HG02840 (cell line): ENCODE data around the gene P3H2.

Experiments
- ATAC-seq: cut with Tn5 transposase; IDR thresholded peaks from one replicate; pipeline ENCODE4 v1.9.1; 2021; ENCODE audit warnings: mild to moderate bottlenecking, moderate library complexity, moderate number of reproducible peaks; ENCODE audit not compliant: unreplicated experiment, low FRiP score

P3H2 gene

DNA sequence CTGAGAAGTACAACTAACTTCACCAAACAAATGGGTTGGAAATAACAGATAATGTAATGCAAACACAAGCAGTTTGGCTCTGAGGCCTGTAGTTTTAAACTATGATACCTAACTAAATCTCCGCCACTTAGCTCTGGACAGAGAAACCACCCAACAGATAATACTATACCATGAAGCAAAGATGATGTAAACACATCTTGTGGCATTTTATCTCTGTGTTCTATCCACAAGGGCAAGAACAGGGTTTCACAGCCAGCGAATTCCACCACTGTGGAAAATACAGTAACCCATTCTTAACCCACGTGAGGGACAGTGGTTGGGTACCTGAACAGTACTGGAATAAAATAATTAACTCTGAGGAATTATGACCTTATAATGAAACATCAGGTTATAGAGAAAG is 93.6 kb downstream of the P3H2 start:
- ATAC-seq = no peak

DNA sequence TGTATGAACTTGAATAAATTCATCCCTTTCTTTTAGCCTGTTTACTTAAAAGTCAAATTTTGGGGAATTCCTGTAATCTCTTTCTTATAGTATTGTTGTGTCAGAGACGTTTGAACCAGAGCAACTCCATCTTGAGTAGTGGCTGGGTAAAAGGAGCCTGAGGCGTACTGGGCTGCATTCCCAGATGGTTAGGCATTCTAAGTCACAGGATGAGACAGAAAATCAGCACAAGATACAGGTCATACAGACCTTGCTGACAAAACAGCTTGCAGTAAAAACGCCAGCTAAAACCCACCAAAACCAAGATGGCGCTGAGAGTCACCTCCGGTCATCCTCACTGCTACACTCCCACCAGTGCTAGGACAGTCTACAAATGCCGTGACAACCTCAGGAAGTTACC is 94.5 kb downstream of the P3H2 start:
- no peak for ATAC-seq

DNA sequence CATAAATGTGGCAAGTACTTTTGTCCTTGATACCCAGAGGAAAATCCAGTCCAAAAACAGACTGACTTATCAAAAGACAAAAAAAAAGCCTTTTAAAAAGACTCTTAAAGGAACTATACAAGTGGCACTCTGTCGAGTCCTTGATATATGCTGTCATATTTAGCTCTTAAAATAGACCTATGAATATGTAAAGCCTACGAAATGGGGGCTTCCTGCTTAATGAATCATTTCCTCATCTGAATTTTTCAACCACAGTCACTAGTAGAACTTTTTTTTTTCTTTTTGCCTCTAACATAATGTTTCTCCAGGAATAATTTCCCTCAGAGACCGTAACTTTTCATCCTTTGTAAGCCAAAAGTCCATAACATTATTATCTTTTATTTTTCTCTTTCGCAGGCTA is 95.8 kb downstream of the P3H2 start:
- no peak for ATAC-seq

DNA sequence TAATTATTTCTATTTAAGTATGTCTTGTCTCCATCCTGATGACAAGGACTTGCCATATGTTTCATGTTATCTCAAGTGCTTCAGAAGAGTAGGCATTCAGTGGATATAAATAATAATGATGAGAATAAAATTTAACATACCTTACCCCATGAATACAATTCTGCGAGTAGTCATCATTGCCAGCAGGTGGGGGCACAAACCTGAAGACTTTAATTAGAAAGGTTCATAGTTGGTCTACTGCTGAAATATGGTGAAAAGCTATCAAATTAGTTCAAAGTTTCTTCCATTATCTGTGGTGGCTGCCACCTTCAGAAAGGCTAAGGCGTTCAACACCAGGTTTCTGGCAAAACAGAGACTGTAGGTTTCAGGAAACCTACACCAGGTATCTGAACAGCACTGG is 100.9 kb downstream of the P3H2 start:
- no peak for ATAC-seq

DNA sequence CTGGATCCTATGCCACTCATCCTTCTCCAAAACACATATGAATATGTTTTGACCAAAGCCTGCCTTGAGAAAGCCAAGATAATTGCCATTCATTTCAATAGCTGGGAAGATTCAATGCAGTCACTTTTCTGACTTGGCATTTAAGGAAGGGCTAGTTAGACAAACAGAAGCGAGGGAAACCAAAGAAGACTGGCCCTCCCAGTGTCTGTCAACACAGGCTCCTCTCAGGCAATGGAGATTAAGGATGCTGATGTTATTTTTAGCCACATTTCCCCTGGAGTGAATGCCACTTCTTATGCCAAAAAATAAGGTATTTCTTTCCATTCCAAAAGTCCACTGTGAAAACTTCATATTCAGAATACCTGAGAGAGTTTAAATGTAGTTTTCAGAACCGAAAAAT is 101.7 kb downstream of the P3H2 start:
- ATAC-seq = no peak

DNA sequence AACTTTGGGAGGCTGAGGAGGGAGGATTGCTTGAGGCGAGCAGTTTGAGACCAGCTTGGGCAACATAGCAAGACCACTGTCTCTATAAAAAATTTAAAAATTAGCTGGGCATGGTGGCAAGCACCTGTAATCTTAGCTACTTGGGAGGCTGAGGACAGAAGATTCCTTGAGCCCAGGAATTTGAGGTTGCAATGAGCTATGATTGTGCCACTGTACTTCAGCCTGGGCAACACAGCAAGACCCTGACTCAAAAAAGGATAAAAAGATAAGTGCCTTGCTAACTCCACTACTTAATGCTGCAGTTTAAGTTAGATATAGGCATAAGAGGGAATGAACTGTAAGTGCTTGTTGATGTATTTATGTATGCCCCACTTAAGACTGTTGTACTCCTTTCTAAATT is 102.2 kb downstream of the P3H2 start:
- no peak for ATAC-seq

DNA sequence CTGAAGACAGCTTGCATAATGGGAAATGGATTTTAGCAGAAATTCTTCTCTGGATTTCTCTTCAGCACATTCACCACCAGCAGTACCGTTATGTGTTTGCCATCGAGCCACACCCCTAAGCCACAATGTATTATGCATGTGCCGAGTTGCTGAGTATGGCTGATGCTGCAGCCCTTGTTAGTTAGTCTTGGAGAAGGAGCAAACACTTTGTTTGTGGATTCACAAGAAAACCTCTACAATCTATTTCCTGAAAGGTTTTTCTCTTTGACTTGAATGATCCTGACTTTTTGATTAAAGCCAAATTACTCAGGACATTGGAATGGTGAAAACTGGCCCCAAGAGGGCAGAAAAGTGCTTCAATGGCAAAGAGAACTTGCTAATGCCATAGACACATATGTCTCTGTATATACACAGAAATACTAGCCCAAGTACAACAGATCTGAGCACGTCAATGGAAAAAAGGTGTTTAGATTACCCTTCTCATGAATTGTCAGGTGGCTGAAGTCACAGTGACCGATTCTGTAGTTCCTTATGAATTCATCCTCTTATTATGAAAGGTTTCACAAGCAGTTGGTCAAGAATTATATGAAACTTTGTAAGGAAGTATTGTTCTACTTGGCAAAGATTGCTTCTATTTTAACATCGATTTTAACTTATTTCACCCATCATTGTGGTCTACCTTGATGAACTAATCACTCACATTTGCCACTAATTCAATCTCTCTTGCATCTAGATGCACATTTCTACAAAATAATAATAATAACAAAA is 103.0 kb downstream of the P3H2 start:
- ATAC-seq = no peak

DNA sequence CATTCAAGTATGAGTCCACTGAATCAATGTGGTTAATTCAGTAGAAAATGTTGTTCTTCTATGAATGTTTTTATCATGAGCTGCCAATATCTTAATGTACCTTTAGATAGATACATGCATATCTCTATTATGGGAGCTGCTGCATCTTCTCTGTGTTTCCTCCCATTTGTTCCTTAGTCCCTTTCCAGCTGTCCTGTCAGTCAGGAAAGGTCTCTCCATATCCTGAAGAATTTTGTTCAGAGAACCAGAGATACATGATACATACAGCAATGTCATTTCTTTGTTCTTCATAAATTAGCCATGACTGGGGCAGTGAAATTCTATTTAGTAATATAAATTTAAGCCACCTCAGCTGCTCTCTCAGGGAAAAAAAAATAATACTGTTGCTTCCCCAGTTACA is 103.7 kb downstream of the P3H2 start:
- no peak for ATAC-seq

DNA sequence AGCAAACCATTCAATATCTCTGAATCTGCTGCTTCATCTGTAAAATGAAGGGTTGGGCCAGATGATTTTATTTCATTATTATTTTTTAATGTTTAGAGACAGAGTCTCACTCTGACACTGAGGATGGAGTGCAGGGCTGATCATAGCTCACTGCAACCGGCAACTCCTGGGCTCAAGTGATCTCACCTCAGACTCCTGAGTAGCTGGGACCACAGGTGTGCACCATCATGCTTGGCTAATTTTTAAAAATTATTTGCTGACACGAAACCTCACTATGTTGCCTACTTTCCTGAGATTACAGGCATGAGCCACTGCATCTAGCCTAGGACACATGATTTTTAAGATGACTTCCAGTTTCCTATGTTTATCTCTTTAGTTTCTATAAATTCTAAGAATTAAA is 105.8 kb downstream of the P3H2 start:
- no peak for ATAC-seq

DNA sequence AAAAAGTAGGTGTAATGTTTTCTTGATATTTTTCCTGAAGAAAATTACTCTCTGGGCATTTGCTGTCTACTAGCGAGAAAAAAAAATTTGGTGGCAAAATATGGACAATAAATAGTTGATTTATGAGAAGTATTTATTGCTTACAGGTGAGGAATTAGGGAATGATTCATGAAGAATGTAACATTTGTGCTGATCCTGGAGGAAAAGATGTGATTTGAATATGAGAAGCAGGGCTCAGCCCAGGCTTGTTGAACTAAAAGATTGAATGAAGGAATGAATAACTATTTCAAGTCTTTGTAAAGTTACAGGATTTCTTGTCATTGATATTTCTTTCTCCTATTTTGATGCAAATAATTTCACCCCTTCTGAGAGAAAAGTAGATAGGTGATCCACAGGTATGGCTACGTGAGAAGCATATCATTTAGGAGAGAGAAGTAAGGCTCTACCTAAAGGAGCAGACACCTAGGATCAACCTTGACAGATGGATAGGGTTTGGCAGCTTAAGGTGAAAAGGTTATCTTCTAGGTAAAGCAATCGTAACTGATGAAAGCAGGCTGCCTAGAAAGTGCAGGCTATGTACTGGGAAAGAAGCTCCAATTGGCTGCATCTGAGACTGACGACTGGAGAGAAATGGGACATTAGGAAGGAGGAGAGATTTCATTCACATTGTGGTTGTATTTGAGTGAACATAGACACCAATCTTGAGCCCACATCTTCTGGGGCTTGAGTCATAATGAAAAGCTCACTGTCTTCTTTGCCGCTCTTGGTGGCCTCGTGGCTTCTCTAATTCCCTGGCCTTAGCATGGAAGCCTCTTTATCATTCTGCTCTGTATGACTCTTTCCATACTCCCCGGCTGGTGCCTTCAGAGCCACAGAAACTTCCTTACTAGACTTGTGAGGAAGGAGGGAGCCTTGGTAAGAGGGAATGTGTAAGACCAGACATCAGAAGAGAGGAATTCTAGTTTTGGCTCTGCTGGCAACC is 106.5 kb downstream of the P3H2 start:
- ATAC-seq = no peak

DNA sequence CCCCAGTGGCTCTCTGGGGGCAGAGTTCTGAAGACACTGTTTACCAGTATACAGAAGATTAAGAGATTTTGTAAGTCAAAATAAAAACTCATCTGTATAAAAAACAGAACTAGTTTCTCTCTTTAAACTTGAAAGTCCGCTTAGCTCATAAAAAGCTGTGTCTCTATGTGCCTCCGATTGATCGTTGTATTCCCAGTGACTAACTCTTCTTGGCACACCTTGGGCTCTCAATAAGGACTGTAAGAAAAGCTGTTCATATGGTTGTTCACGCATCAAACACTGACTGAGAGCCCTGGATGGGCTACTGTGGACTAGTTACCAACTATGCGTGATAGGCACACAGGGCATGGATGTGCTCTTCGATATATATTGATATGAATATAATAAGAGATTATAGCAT is 107.9 kb downstream of the P3H2 start:
- ATAC-seq = no peak

DNA sequence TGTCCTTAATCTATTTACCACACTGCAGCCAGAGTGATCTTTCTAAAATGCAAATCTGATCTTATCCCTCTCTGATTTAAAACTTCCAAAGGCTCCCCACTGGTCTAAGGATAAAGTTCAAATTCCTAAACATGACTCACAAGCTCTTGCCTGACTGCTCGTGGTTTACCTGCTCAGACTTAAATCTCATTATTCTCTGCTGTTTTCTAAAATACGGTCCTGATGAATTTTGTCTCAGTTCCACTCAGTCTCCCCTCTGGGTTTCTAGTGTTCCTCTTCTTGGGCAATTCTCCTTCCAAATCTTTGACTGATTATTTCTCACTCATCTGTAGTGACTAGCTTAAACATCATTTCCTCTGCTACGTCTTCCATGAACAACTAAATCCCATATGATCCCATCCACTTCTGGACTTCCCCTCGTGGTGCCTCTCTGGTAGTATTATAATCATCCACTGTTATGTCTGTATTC is 108.3 kb downstream of the P3H2 start:
- ATAC-seq = no peak

DNA sequence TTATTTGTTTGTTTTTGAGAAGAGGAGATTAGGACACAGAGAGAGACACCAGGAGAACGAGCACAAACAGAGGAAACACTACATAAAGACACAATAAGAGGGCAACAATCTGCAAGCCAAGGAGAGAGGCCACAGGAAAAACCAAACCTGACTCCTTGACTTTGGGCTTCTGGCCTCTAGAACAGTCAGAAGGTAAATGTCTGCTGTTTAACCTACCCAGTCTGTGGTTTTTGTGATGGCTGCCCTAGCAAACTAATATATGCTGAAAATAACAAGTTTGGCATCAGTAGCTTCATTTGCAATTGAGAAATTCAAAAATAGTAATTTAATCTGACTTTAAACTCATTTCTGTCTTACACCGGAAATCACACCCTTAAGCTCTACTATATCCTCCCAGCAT is 110.2 kb downstream of the P3H2 start:
- no peak for ATAC-seq

DNA sequence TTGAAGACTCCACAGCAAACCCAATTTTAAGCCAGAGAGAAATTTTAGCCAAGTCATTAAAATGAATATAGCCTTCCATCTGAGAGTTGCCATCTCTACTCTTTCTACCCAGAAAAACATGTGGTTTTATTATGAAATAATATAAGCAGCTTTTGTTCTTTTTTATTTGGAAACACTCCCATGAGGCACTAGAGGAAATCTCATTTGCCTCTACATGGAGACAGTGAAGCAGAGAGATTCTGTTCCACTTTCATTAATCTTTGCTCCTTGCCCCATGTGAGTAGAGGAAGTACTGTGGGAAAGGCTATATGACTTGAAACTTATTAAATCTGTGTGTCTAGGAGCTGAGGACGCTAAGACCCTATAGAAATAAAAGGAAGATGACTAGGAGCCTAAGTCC is 111.1 kb downstream of the P3H2 start:
- ATAC-seq = no peak

DNA sequence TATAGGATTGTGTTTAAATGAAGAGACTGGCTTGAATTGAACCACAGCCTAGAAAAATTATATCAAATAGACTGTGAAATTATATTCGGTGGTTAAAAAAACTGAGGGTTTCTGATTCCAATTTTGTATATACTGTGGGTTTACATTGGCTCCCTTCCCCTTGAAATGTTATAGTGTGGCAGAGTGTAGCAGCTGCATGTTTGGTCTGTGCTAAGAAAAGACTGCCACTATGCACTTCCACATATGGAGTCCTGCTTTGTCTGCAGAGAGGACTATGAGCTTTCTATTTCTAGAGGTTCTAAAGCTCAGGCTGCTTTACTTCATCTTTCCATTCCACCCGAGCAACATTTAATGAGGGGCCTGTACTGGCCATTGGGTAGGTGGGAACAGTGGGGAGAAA is 112.3 kb downstream of the P3H2 start:
- ATAC-seq = no peak

DNA sequence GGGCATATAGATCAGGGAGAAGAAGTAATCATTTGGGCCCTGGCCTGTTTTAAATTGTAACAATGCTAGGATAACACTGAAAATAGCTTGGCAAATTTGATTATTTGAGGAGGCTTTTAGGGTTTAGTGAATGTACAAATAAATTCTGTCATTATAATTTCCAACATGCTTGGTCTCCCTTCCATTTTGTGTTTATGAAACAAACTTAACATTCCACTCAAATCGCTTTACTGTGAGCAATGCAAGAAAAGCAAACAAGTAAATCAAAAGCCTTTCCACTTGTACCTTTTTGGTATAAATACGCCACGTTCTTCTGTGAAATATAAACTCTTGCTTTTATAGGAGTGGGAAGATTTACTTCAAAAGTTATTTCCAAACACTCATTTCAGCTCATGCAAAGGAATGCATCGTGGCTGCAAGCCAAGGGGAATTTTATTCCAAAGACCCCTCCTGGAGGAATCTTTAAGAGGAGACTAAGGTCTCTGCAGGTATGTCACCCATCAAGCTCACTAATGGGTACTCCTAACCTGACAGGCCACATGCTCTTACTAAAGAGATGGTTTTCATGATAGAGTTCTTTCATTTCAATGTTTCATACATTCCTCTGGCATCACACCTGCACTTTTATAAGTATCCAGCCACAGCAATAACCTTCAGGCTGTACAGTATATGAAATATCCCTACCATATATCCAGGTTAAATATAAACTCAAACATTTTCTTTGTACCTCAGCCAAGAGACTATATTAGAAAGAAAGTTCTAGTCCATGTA is 115.2 kb downstream of the P3H2 start:
- no peak for ATAC-seq

DNA sequence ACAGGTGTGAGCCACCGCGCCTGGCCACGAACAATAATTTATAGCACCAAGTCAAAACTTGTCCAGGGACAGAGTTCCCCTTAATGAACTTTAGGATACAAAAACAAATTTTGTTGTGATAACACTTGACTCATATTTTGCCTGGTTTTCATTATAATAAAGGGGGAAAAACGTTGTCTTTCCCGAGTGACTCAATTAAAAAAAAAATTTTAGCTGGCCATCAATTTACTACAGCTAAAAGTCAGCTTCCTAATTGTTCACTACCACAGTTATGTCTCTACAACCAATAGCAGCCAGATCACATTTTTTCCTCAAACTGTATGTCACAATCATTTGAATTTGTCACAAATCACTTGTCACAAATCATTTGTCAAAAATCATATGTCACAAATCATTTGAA is 116.0 kb downstream of the P3H2 start:
- no peak for ATAC-seq

DNA sequence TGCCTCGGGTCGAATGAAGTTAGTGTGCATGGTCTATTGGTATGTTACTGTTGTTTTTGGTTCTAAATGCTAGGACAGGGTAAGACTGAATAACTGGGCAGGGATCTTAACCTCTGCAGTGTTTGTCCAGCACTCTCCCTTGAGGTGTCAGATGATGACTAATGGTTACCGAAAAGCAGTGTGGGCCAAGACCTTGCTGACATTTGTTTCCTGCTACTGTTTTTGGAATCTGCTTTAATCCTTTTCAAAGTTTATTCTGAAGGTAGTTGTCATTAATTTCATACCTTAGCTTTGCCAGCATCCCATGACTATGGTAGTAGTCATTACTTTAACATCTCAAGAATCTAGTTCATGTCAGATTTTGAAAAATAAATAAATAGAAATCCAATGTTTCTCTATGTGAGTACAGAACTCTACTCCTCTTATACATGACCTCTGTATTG is 117.0 kb downstream of the P3H2 start:
- ATAC-seq = no peak

DNA sequence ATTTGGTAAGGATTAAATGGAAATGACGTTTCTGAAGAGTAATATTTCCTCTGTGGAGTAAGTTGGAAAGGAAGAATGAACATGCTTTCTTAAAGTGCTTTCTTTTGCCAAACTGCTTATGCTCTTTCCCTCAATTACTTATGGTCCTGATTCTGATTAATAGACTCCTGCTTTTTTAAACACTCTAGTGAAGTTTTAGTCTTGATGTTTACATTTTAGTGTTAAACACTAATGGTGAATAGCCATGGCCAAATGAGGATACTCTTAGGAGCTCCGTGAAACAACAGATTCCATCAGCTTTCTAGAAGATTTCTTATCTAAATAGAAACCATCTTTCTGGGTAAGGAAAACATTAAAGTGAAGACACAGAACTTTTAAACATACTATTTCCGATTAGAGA is 117.6 kb downstream of the P3H2 start:
- ATAC-seq = no peak

DNA sequence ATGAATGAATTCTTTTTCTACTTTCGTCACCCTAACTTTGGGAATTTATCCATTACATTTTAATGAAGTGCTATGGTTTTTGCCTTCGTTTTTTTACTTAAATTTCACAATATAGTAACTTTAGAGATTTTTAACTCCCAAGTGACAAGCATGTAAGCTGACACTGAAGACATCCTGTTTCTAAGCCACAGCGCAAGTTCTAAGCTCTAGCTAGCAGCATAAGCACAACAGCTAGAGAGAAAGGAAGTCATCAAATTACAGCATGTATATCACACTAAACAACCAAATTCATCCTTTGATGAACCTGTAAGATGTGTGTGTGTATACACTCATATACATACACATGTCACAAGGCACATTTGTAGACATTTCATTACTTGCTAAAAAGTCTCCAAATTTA is 119.3 kb downstream of the P3H2 start:
- no peak for ATAC-seq

DNA sequence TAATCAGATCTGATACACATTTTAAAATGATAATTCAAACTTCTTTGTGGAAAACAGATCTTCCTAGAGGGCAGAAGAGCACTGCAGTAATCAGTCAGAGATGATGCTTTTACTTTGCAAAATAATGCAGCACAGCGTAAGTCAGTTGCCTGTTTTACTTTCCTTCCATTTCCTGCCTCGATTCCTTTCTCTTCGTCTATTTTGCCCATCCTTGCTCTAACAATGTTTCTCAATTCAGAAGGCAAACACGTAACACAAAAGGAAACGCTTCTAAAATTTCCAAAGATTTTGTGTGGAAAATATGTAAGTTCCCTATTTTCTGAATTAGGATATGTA is 119.9 kb downstream of the P3H2 start:
- no peak for ATAC-seq
